Nucleus accumbens (tissue), 56 donors: ENCODE measurements around the gene THYN1.
"Not testable (repeated sequence)": the region's sequence is repeated elsewhere in the genome, so short reads cannot be mapped to it uniquely, and the experiment has no call there.

Experiments
- DNase-seq, 56 donors: peaks; one replicate each; lab custom pipeline; 2025; lab: John Stamatoyannopoulos, UW

Gene THYN1

GRCh38 chr11:134253188-134253993 lies at the start of gene THYN1, which contains the start of gene ACAD8:
Gene THYN1 (minus strand): TSS chr11:134253352. CDS start chr11:134252882, 470 bp downstream.
Gene ACAD8 (plus strand): TSS chr11:134253568. CDS start chr11:134253601, 33 bp downstream.
- DNase-seq, result peak; percentile 68 to 99 (median 95)

- DNase-seq, result no peak
These were observed 41.5 kb upstream of the THYN1 start for GRCh38 chr11:134294664-134295063.

GRCh38 chr11:134293119-134294113 lies 40.3 kb upstream of the THYN1 start:
- DNase-seq, result no peak

DNA sequence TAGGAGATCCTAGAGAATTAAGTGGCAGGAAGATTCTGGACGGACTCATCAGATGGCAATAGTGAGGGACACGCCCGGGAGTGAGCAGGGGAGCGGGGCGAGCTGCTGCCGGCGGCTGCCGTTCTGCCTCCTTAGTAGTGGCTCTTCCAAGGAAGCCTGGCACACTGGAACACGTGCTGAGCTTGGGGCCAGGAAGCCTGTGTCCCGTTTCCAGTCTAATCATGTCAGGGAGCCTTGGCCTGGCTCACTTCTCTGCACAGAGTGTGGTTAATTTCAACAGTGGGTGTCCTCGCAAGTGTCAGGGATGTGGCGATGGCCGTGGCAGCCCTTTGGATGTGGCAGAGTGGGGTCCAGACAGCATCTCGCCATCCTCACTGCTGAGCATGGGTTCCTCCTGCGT lies 39.5 kb upstream of the THYN1 start:
- no peak for DNase-seq

DNA sequence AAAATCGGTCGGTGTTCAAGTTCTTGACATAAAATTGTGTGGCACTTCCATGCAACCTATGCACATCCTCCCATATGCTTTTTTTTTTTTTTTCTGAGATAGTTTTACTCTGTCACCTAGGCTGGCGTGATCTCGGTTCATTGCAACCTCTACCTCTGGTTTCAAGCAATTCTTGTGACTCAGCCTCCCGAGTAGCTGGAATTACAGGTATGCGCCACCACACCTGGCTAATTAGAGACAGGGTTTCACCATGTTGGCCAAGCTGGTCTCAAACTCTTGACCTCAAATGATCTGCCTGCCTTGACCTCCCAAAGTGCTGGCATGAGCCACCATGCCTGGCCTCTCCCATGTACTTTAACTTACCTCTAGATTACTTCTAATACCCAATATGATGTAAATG lies 38.0 kb upstream of the THYN1 start:
- DNase-seq, result no peak

- no peak for DNase-seq
These were observed 37.5 kb upstream of the THYN1 start for GRCh38 chr11:134290646-134291045.

DNA sequence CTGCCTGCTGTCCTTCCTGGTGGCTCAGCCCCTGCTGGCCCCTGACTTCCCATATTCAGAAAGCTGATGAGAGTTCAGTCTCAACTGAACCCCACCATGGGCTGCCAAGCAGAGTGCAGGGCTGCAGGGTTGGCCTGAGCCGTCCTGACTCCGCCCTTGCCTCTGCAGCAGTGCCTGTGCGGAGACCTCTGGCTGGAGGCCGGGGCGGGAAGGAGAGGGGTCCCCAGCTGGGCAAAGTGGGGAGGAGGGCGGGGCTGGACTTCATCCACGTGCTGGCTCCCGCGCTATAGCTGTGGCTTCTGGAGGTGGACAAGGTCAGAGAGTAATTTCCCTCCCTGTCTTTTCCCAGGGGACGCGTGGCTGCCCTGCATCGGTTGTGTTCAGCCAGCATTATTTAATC lies 36.6 kb upstream of the THYN1 start:
- no peak for DNase-seq

- no peak for DNase-seq
These were observed 36.0 kb upstream of the THYN1 start for GRCh38 chr11:134289167-134289566.

GRCh38 chr11:134288486-134288885 lies 35.3 kb upstream of the THYN1 start:
- DNase-seq, result no peak

DNA sequence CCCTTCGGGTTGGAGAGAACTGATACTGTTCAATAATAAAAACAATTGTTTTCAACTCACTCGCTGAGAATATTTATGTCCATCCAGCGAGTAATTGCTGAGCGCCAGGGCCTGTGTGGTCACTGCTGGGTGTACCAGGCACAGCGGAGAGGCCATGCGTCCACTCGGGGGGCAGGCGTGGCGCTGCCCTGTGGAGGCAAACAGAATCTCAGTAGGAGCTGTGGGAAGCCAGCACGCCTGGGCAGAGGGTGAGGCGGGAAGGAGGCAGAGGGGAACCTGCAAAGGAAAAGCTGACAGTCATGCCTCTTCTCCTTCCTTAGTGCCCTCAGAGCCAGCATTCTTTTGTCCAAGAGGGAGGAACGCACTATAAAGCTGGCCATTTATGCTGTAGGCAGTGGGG lies 34.4 kb upstream of the THYN1 start:
- DNase-seq, result no peak

- not testable (repeated sequence) for DNase-seq
These were observed 31.2 kb upstream of the THYN1 start for GRCh38 chr11:134284349-134284748.

DNA sequence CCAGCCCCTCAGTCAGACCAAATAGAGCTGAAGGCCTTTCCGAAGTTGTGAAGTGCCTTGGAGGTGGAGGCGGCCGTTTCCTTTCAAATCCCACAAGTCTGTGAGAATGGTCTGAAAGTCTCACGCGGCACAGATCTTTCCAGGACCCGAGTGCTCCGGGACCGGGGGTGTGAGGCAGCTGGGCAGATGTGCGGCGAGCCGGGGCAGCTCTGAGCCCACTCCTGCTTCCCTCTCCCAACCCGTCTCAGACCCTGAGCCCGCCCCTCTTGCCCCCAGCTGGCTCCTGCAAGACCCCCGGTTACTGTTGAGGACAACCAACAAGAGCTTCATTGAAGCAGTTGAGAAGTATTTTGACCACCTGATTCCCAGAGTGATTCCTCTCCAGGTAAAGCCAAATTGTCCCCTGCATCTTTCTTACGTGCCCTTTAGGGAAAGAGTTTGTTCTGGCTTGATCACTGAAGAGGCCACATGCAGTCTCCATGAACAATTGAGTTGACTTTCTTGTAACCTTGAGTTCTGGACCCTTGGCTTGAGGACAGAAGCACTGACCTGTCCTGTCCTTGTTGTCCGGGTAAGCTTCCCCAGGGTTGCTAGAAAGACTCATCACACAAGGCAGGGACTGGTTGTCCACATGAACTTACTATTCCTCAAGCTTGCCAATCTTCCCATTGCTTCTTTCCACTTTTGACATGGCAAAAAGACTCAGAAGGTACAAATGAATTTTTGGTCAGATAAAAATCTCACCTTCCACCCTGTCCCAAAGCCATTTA lies 30.5 kb upstream of the THYN1 start:
- DNase-seq, result no peak

GRCh38 chr11:134282121-134283045 lies 29.2 kb upstream of the THYN1 start:
- no peak for DNase-seq

- not testable (repeated sequence) for DNase-seq
These were observed 28.5 kb upstream of the THYN1 start for GRCh38 chr11:134281635-134282034.

- DNase-seq, result no peak
These were observed 25.2 kb upstream of the THYN1 start for GRCh38 chr11:134278356-134278755.

DNA sequence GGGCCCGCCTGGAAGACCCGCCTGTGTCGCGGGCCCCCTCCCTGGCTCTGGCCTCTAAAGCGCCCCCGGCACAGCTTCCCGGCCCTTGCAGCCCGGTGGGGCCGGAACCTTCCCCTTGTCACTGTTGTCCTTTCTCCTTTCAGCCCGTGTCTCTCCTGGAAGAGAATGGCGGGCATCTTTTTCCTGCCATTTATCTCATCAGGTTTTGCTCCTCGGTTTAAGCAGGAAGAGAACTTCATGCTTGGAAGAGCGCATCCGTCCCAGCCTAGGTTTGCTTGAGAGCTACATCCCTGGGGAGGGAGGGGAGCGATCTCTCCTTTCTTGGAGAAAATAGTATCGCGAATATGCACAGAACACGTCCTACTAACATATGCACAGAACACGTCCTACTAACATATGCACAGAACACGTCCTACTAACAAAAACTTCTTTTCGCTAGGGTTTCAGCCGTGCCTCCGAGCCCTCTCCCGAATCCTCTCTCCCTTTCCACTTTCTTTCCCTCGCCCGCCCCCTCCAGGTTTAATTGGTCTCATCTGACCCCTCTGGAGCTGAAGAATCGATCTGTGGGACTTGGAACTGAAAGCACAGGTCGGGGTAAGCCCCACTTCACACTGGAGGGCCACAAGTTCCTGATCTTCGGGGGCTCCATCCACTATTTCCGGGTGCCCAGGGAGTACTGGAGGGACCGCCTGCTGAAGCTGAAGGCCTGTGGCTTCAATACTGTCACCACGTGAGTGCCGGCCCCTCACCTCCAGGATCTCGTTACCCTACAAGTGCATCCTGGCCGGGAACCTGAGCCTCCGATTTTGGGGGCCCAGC lies 24.2 kb upstream of the THYN1 start:
- no peak for DNase-seq

DNA sequence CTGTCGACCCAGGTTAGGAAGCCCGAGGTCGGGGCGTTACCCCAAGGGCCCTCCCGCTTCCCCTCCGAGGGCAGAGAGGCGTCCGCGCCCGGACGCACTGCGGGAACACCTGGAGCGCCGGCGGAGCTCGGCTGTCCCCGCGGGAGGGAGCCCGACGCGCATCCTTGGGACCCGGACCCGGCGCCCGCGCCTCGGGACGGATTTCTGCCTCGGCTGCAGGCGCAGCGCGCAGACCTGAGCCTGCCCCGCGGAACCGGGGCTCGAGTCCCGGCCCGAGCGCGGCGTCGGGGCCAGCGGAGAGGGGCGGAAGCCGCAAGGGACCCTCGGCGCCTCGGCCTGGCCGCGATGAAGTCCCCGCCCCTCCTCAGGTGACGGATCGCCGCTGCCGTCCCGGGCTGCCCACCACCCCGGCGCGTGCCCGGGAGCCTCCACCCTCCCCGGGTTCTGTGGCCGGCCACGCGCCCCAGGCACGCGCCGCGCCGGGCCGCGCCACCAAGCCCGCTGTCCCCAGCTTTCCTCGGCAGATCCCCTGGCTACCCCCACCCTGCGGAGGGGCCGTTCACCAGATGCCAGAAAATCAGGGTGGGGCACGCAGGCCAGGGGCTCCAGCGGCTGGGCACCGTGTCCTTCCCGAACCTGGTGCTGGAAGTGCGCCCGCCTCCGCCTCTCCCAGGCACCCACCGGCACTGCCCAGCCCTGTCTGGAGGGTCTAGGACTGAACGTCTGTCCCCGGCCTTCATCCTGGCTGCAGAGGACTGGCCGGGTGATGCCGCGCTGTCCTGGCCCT lies 23.4 kb upstream of the THYN1 start:
- DNase-seq, result peak in 2 of 56 donors; percentile 15 to 26
